Measurements from ENCODE around the gene ZFAND2B. TPM values are rescaled to one million over a fixed set of nuclear protein-coding genes. Genes with fewer than 3 reads are reported as not detected.

The ZFAND2B gene
- total and polyA plus RNA-seq, 2 donors (not counting 1 experiment from before 2014, with no cell fraction given) = 55.2 to 115 TPM

DNA sequence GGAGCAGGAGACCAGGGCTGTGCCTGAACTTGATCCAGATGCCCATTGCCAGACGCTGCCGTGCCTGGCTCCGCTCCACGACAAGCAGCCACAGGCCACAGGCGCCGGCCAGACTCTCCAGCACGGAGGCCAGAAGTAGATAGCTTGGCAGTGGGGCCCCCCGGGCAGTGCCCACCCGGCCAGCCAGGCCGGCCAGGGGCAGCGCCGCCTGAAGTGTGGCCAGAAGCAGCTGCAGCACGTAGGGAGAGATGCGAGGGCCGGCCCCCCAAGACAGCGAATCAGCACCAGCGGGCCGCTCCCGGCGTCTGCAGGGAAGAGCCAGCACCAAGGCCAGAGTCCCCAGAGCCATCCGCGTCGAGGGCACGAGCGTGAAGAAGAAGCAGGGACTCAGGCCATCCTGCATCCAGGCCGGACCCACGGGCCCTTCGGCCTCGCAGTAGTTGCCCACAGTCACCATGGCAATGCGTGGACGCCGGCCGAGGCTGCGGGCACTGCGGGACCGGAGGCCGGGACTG lies 11.7 kb downstream of the ZFAND2B start:
- H2AFZ ChIP-seq (ENCODE audit: insufficient read depth, low read depth, low read length, poor library complexity, severe bottlenecking) = peak overlapping the region; percentile 68
- no peak for DNase-seq
- peaks cover 17 to 21% of the 10 kb centered on the region in 2 donors for H3K4me1 ChIP-seq (ENCODE audit: control insufficient read depth in 2 of 2, insufficient read depth in 2 of 2, low read length in 2 of 2)
- under 1% methylated on average over 37 of the region's 37 CpGs for WGBS (ENCODE audit: insufficient coverage)
- peaks cover 5 to 32% of the 10 kb centered on the region in 2 experiments for H3K36me3 ChIP-seq (replicated peaks in 1 of 2; ENCODE audit: control extremely low read depth in 1 of 2, control insufficient read depth in 1 of 2, extremely low read depth in 1 of 2, insufficient read depth in 2 of 2, low read length in 1 of 2)
- peak overlapping the region; percentile 51 to 74 (median 66) for H3K4me3 ChIP-seq (ENCODE audit: control extremely low read depth in 1 of 5, extremely low read depth in 1 of 5, insufficient read depth in 1 of 5, low read depth in 2 of 5, low read length in 4 of 5)
- H3K79me2 ChIP-seq (ENCODE audit: control insufficient read depth, insufficient read depth, low read length) = no peaks in the 10 kb centered on the region
- peak overlapping the region in 1 of 2 donors; percentile 0 for H3K27ac ChIP-seq (ENCODE audit: low read length in 2 of 2)
- H3K9me3 Mint-ChIP-seq (ENCODE audit: insufficient read depth) = no peaks in the 10 kb centered on the region
- H3K9ac ChIP-seq (ENCODE audit: low read length) = peak overlapping the region; percentile 68
- CTCF ChIA-PET = interaction anchor here (1.2 to 4.3 kb wide), 6 partner anchors 12 to 77 kb away, joined by 4 to 26 read pairs (median 10); partner anchors contain the start of genes CNPPD1, DNAJB2, SLC23A3 and ZFAND2B
- POLR2A ChIA-PET = interaction anchor here (0.6 to 3.0 kb wide), 9 partner anchors 11 to 77 kb away, joined by 4 to 30 read pairs (median 8); partner anchors contain the start of genes ANKZF1, ATG9A, CNPPD1 and DNAJB2
- no peaks in the 10 kb centered on the region for H3K27me3 ChIP-seq (replicated peaks in 1 of 4; ENCODE audit: control extremely low read depth in 1 of 4, control insufficient read depth in 3 of 4, insufficient read depth in 4 of 4, low read length in 3 of 4)
- peak overlapping the region; percentile 91 for H3K4me2 ChIP-seq (replicated peaks; ENCODE audit: low read depth, low read length, poor library complexity, severe bottlenecking)
- intact Hi-C loops (cut with micrococcal nuclease) = loop anchor here (1.0 to 2.0 kb wide), 4 partner anchors 41 to 77 kb away; partner anchors contain the start of genes DNAJB2 and NHEJ1
- H3K27ac Mint-ChIP-seq = peak overlapping the region; percentile 86
- H3K27me3 Mint-ChIP-seq = no peaks in the 10 kb centered on the region
- peak; percentile 19 for ATAC-seq (ENCODE audit: low read depth)
- H3K4me3 Mint-ChIP-seq = peak overlapping the region; percentile 87
- H4K20me1 ChIP-seq (ENCODE audit: control insufficient read depth, insufficient read depth, low read length, poor library complexity, severe bottlenecking) = peaks cover 30% of the 10 kb centered on the region
- H3K9me3 ChIP-seq (ENCODE audit: control extremely low read depth in 1 of 3, control insufficient read depth in 2 of 3, insufficient read depth in 1 of 3, low read length in 2 of 3) = no peaks in the 10 kb centered on the region
- TF ChIP-seq CTCF (IDR thresholded peaks at IDR 0.05) = no peak
- no peak for TF ChIP-seq EZH2 (IDR thresholded peaks at IDR 0.05; ENCODE audit: borderline replicate concordance, insufficient read depth, low read depth, low read length, poor library complexity, severe bottlenecking)
- peaks cover 20% of the 10 kb centered on the region for H3K4me1 Mint-ChIP-seq

Measured in B cell (primary cell).